ENCODE results near the gene RPL35A. TPM values are rescaled to one million over a fixed set of nuclear protein-coding genes. Genes with fewer than 3 reads are reported as not detected.

RPL35A gene
- total and polyA plus RNA-seq, 2 of the 8 experiments (the other 6 are each of a cell fraction or from before 2014, with no cell fraction given): 695 to 1,393 TPM

- CTCF ChIA-PET (ENCODE audit: partially characterized antibody): interaction anchor here (0.6 to 1.3 kb wide), 9 partner anchors 9 to 188 kb away, joined by 3 to 6 read pairs (median 3); no protein-coding TSS in a partner anchor
- no peak for TF ChIP-seq YY1 (IDR thresholded peaks at IDR 0.05; ENCODE audit: low read depth, low read length)
- TF ChIP-seq, protein P1, sequence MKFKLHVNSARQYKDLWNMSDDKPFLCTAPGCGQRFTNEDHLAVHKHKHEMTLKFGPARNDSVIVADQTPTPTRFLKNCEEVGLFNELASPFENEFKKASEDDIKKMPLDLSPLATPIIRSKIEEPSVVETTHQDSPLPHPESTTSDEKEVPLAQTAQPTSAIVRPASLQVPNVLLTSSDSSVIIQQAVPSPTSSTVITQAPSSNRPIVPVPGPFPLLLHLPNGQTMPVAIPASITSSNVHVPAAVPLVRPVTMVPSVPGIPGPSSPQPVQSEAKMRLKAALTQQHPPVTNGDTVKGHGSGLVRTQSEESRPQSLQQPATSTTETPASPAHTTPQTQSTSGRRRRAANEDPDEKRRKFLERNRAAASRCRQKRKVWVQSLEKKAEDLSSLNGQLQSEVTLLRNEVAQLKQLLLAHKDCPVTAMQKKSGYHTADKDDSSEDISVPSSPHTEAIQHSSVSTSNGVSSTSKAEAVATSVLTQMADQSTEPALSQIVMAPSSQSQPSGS (IDR thresholded peaks at IDR 0.05; ENCODE audit: low read length): no peak
- no peak for TF ChIP-seq ZNF274 (IDR thresholded peaks at IDR 0.05; ENCODE audit: borderline replicate concordance, extremely low read depth, low read length)
Measured at GRCh38 chr3:197907196-197907595, 42.8 kb upstream of the RPL35A start.

More at GRCh38 chr3:197907196-197907595, 42.8 kb upstream of the RPL35A start:
- Histone ChIP-seq H2BK12ac (ENCODE audit: low read depth, low read length) (no peak overlapping the region), H3K4me1 (replicated peaks in 1 of 4; ENCODE audit: control insufficient read depth in 3 of 4, insufficient read depth in 4 of 4, low read length in 3 of 4) (no peaks in the 10 kb centered on the region), H3K9ac (replicated peaks in 1 of 4; ENCODE audit: extremely low read depth in 1 of 4, low read depth in 3 of 4, low read length in 3 of 4) (no peak overlapping the region), H2AFZ (ENCODE audit: low read length) (no peak overlapping the region), H3K79me2 (ENCODE audit: control insufficient read depth in 1 of 2, insufficient read depth in 2 of 2, low read length in 2 of 2) (no peaks in the 10 kb centered on the region), H3K56ac (replicated peaks; ENCODE audit: insufficient read length, low read depth, low read length) (no peak overlapping the region), H3K36me3 (ENCODE audit: control insufficient read depth in 2 of 4, insufficient read depth in 4 of 4, low read length in 3 of 4) (no peaks in the 10 kb centered on the region), H4K20me1 (replicated peaks in 1 of 2; ENCODE audit: control insufficient read depth in 1 of 2, insufficient read depth in 2 of 2, low read length in 2 of 2) (no peaks in the 10 kb centered on the region), H3K4me3 (ENCODE audit: extremely low read depth in 1 of 4, insufficient read depth in 2 of 4, low read depth in 3 of 4, low read length in 4 of 4) (no peak overlapping the region), H4K91ac (replicated peaks; ENCODE audit: insufficient read length, low read length) (no peak overlapping the region), H3K9me3 (ENCODE audit: insufficient read depth in 2 of 2, low read depth in 1 of 2, low read length in 1 of 2) (no peaks in the 10 kb centered on the region), H3K18ac (ENCODE audit: extremely low read depth, low read length) (no peak overlapping the region), H3K27ac (ENCODE audit: low read depth, low read length) (no peak overlapping the region), H2BK120ac (replicated peaks; ENCODE audit: low read depth, low read length) (no peak overlapping the region), H3K23me2 (ENCODE audit: low read depth, low read length) (no peaks in the 10 kb centered on the region), H2BK5ac (ENCODE audit: low read depth, low read length) (no peak overlapping the region), H3K4ac (replicated peaks; ENCODE audit: insufficient read length, low read depth, low read length) (no peak overlapping the region), H4K8ac (ENCODE audit: extremely low read depth, insufficient read depth, low read length) (no peak overlapping the region), H2BK15ac (ENCODE audit: low read length) (no peak overlapping the region), H2AK5ac (ENCODE audit: low read depth, low read length) (no peak overlapping the region), H3K4me2 (ENCODE audit: insufficient read depth in 1 of 2, low read depth in 2 of 2, low read length in 2 of 2) (no peak overlapping the region), H3K79me1 (ENCODE audit: low read depth, low read length) (no peaks in the 10 kb centered on the region), H4K5ac (ENCODE audit: insufficient read length, low read depth, low read length) (no peak overlapping the region), H3K14ac (ENCODE audit: insufficient read length) (no peak overlapping the region), H2BK20ac (ENCODE audit: low read length) (no peak overlapping the region), H3K23ac (ENCODE audit: insufficient read length) (no peak overlapping the region), H3K27me3 (replicated peaks in 1 of 4; ENCODE audit: control insufficient read depth in 3 of 4, extremely low read depth in 1 of 4, insufficient read depth in 3 of 4, low read length in 3 of 4) (no peaks in the 10 kb centered on the region)
- DNase-seq (ENCODE audit: low read depth in 1 of 2, low spot score in 2 of 2) (no peak), FAIRE-seq (no peak)
- POLR2A ChIA-PET (ENCODE audit: partially characterized antibody): interaction anchor here (0.9 kb wide), 1 partner anchor 44 kb away, joined by 4 read pairs; no protein-coding TSS in a partner anchor
- WGBS, 2 experiments (ENCODE audit: extremely low coverage in 1 of 2, insufficient coverage in 1 of 2, insufficient read length in 1 of 2, insufficient replicate concordance in 2 of 2, low coverage in 1 of 2, low lambda C conversion rate in 2 of 2, missing lambda C conversion rate in 1 of 2): 81% methylated on average over 2 of the region's 2 CpGs; no CpG with 5 or more reads in 1 of the 2 experiments
